HEK293 (cell line): ENCODE data around the gene CALM3.
A peak's percentile ranks its signal among the peaks of the same experiment; 100 is the strongest.

Experiments used
- CTCF ChIP-seq: fragments of 450-650 bp; formaldehyde crosslinking; IDR thresholded peaks from 2 replicates; pipeline ENCODE4 v1.5.1; 2016; ENCODE audit warnings: missing biosample characterization, missing genetic modification characterization
- ELK4 ChIP-seq: IDR thresholded peaks from 2 replicates; pipeline ENCODE4 v1.6.1; 2011; ENCODE audit warnings: mild to moderate bottlenecking, low read depth, low read length, borderline replicate concordance
- HIC1 ChIP-seq: fragments of 450-650 bp; formaldehyde crosslinking; IDR thresholded peaks from 2 replicates; pipeline ENCODE4 v1.5.1; 2016; ENCODE audit warnings: missing biosample characterization, missing genetic modification characterization
- INSM2 ChIP-seq: fragments of 450-650 bp; formaldehyde crosslinking; IDR thresholded peaks from 2 replicates; pipeline ENCODE4 v1.5.1; 2016; ENCODE audit warnings: missing biosample characterization, missing genetic modification characterization
- MZF1 ChIP-seq: fragments of 450-650 bp; formaldehyde crosslinking; IDR thresholded peaks from 2 replicates; pipeline ENCODE4 v1.5.1; 2017; ENCODE audit warnings: missing biosample characterization, missing genetic modification characterization, borderline replicate concordance
- SP2 ChIP-seq: fragments of 450-650 bp; formaldehyde crosslinking; IDR thresholded peaks from 2 replicates; pipeline ENCODE4 v1.5.1; 2016; ENCODE audit warnings: missing biosample characterization, missing genetic modification characterization
- YY1 ChIP-seq: fragments of 450-650 bp; formaldehyde crosslinking; IDR thresholded peaks from 2 replicates; pipeline ENCODE4 v1.5.1; 2018; ENCODE audit warnings: missing biosample characterization, missing genetic modification characterization
- ZBTB21 ChIP-seq: fragments of 450-650 bp; formaldehyde crosslinking; IDR thresholded peaks from 2 replicates; pipeline ENCODE4 v1.5.1; 2017; ENCODE audit warnings: missing biosample characterization, missing genetic modification characterization
- ZNF175 ChIP-seq: fragments of 450-650 bp; formaldehyde crosslinking; IDR thresholded peaks from 2 replicates; pipeline ENCODE4 v1.5.1; 2016; ENCODE audit warnings: missing biosample characterization, missing genetic modification characterization
- ZNF2 ChIP-seq: fragments of 450-650 bp; formaldehyde crosslinking; IDR thresholded peaks from 2 replicates; pipeline ENCODE4 v1.5.1; 2016; ENCODE audit warnings: missing biosample characterization, missing genetic modification characterization
- ZNF274 ChIP-seq, 2 experiments: fragments of 200-500 bp in 1 of 2; fragments of 450-650 bp in 1 of 2; sonication (Bioruptor generic) in 1 of 2; formaldehyde crosslinking in 1 of 2; IDR thresholded peaks; 2 replicates each; pipeline versions ENCODE4 v1.5.1 to v1.6.1; 2014 to 2016; ENCODE audit warnings: borderline replicate concordance in 1 of 2, inconsistent platforms in 1 of 2, low read length in 1 of 2, missing biosample characterization in 1 of 2, missing genetic modification characterization in 1 of 2
- ZNF394 ChIP-seq: fragments of 450-650 bp; formaldehyde crosslinking; IDR thresholded peaks from 2 replicates; pipeline ENCODE4 v1.5.1; 2016; ENCODE audit warnings: missing biosample characterization, missing genetic modification characterization, mild to moderate bottlenecking, moderate library complexity, borderline replicate concordance

GRCh38 chr19:46616631-46617322 is 15.6 kb downstream of the CALM3 start:
- no peak for TF ChIP-seq HIC1
- peak; percentile 93 for TF ChIP-seq CTCF
- no peak for TF ChIP-seq INSM2 (tag by site-specific recombination)
- no peak for TF ChIP-seq ZNF394
- no peak for TF ChIP-seq YY1 (tag by site-specific recombination)
- TF ChIP-seq ELK4, result no peak
- no peak for TF ChIP-seq SP2
- no peak for TF ChIP-seq ZNF175 (tag by site-specific recombination)
- no peak for TF ChIP-seq ZNF2 (tag by site-specific recombination)
- no peak for TF ChIP-seq MZF1
- TF ChIP-seq ZNF274 (IDR thresholded peaks at IDR 0.05; ENCODE audit: low read length), result no peak
- no peak for TF ChIP-seq ZNF274 (tag by site-specific recombination; IDR thresholded peaks at IDR 0.05; ENCODE audit: borderline replicate concordance)
- TF ChIP-seq ZBTB21, result no peak
